Activated gamma-delta T cell treated with Interleukin-2 at 50 U/mL for 16 hours (primary cell): Measurements from ENCODE around the gene ART1.
"Not testable (repeated sequence)": the region's sequence is repeated elsewhere in the genome, so short reads cannot be mapped to it uniquely, and the experiment has no call there.

ENCODE experiments used
- DNase-seq: peaks from one replicate; pipeline ENCODE4 v3.0.0-alpha.2; 2020

Gene ART1

DNA sequence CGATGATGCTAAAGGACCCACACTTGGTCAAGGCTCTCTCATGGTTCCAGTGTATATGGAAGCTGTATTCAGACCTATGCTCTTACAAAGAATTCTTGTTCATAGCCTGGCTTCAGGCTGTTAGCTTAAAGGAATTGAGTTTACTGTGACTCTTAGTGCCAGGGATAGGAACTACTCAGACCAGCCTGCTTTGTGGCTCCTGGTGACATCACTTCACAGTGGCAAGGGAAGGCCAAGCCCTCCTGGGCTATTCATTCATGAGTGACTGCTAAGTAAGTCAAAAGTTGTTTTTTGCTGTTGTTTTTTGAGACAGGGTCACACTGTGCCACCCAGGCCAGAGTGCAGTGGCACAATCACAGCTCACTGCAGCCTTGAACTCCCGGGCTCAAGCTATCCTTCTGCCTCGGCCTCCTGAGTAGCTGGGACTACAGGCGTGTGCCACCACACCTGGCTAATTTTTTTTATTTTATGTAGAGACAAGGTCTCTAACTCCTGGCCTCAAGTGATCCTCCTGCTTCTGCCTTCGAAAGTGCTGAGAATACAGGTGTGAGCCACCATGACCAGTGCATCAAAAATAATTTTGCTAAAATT, 12.8 kb upstream of the ART1 start:
- DNase-seq, result no peak

DNA sequence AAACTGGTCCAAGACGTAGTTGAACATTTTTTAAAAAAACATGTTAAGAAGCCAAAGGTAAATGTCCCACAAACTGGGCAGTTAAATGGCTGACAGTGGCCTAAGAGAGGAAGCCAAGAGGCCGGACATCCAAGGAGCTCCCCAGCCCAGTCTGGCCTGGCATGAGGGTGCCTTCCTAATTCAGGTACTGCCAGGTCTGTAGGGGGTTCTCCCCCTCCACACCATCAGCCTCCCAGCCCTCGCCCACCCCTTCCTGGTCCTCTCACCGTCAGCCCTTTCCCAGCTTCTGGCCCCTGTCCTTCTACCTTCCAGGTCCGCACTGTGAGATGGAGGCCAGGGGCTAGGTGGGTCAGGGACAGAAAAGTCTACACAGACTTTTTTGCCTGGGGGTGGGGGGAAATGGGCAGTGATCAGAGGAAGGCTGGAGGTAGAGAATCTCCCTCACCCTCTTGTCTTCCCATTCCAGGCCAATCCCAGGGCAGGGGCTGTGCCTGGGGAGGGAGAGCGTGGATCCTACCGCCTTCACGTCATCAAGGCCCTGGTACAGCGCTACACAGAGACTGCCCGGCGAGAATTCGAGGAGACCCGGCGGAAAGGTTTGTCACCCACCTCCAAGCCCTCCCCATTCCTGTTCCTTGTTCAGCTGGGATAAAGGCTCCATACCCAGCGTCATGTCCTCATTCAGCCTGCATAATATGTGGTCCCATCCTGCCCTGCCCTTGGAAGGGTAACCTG, 9.1 kb upstream of the ART1 start:
- no peak for DNase-seq

GRCh38 chr11:3637201-3637600, 7.7 kb upstream of the ART1 start:
- DNase-seq, result no peak

GRCh38 chr11:3638513-3638912, 6.4 kb upstream of the ART1 start:
- DNase-seq, result no peak

DNA sequence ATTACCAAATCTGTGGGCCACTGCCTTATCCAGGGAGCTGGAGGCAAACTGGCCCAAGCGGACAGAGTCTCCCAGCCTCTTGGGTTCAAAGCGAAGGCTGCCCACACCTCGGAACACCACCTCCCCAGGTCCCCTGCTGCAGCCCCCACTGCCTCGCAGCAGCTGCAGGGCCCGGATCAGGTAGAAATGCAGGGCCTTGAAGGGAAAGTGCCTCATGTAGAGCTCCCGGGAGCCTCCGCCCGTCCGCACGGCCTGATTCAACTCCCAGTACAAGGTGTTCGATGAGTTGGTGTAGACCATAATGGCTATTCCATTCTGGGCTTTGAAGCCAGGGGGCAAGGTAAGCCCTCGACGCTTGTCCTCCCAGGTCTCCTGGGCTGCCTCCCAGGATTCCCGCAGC, 5.1 kb upstream of the ART1 start:
- no peak for DNase-seq

- DNase-seq, result no peak
Measured at GRCh38 chr11:3641191-3641590, 3.7 kb upstream of the ART1 start.

- DNase-seq, result no peak
Measured at GRCh38 chr11:3641701-3642070, 3.2 kb upstream of the ART1 start, which contains the start of gene ART5. ART5 (minus strand) TSS chr11:3641992; CDS start chr11:3641862, 130 bp downstream.

DNA sequence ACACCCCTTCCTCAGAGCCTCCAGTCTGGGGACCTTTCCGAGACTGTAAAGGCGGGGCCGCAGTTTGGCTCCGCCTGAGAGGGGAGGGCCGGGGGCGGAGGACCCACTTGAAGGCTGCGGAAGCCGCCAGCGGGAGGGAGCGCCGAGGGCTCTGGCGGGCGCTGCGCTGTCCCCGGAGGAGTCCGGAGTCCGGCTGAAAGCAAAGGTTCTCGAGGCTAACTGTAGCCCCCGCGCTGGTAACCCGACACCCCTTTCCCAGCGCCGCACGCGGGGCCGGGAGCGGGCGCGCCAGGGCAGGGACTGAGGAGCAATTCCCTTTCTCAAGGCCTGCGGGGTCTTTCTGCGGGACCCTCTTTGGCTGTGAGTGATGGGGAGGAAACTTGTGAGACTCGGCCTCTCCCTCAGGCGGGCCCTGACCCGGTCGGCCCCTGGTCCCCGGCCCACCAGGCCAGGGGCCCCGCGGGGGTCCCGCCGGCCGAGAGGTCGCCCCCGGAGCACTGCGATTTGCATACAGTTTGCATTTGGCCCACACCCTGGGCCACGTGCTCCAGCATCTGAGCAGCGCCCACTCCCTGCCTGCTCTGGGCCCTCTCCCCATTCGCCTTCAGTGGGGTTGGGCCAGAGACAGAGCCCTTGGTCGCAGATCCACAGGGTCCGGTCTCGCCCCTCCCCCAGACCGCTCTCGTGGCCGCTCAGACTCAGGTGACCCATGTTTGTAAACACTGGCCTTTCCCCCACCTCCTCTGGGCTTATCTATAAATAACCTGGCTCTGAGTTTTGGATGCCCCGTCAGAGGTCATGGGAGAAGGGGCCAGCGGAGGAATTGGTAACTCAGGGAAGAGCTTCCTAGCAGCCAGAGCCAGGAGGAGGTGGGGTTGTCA, 2.6 kb upstream of the ART1 start:
- DNase-seq, result peak; percentile 69

DNA sequence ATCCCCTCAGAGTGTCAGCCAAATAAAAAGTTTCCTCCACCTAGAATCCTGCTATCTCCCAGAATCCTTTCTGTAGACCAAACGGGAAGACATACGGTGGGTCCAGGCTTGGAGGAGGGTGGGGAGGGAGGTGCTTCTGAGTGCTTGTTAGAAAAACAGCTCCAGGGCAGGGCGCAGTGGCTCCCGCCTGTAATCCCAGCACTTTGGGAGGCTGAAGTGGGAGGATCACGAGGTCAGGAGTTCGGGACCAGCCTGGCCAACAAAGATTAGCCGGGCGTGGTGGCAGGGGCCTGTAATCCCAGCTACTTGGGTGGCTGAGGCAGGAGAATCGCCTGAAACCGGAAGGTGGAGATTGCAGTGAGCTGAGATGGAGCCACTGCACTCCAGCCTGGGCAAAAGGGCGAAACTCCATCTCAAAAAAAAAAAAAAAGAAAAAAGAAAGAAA, 1.8 kb upstream of the ART1 start:
- not testable (repeated sequence) for DNase-seq

DNA sequence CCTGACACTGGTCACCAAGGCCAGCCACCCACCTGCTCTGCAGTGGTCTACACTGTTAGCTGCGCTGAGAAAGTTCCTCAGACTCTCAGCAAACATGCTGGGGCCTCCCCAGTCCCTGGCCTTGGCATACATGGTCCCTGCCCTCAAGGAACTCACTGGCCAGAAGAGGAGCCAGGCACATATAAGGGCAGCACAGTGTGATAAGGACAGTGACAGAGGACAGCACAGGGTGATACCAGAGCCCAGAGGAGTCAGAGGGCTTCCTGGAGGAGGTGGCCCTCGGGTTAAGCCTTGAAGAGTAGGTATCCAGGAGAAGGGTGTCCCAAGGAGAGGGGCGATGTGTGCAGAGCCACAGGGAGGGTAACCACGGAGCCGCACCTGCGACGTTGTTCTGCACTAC, 624 bp downstream of the ART1 start:
- DNase-seq, result no peak

DNA sequence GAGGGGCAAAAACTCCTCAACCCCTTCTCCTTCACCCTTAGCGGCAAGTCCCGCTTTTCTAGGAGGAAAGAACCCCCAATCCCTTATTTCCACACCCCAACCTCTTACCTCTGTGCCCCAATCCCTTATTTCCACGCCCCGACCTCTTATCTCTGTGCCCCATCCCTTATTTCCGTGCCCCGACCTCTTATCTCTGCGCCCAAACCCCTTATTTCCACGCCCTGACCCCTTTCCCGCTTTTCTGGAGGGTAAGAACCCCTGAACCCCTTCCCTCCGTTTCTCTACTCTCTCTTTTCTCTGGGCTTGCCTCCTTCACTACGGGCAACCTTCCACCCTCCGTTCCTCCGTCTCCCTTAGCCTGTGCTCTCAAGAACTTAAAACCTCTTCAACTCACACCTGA, 3.9 kb downstream of the ART1 start:
- not testable (repeated sequence) for DNase-seq

GRCh38 chr11:3649374-3649773, 4.4 kb downstream of the ART1 start:
- DNase-seq, result not testable (repeated sequence)

DNA sequence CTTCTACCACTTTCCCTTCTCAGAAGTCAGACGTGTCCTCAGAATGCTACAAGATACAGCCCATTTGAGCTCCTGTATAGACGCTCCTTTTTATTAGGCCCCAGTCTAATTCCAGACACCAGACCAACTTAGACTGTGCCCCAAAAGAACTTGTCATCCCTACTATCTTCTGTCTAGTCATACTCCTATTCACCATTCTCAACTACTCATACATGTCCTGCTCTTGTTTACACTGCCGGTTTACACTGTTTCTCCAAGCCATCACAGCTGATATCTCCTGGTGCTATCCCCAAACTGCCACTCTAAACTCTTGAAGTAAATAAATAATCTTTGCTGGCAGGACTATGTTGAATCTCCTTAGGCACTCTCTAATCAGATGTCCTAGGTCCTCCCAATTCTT, 7.6 kb downstream of the ART1 start:
- not testable (repeated sequence) for DNase-seq

- no peak for DNase-seq
Measured at GRCh38 chr11:3655547-3655946, 10.6 kb downstream of the ART1 start.

DNA sequence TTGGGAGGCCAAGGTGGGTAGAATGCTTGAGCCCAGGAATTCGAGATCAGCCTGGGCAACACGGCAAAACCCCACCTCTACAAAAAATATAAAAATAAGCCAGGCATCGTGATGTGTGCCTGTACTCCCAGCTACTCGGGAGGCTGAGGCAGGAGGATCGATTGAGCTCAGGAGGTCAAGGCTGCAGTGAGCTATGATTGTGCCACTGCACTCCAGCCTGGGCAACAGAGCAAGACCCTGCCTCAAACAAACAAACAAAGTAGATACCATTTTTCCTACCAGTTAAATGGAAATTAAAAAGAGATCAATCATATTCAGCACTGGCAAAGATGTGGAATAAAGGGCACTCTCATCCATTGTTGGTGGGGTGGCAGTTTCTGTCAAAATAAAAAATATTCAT, 12.4 kb downstream of the ART1 start:
- not testable (repeated sequence) for DNase-seq

GRCh38 chr11:3658252-3658651, 13.3 kb downstream of the ART1 start:
- no peak for DNase-seq

- no peak for DNase-seq
Measured at GRCh38 chr11:3659595-3660515, 14.9 kb downstream of the ART1 start.

- no peak for DNase-seq
Measured at GRCh38 chr11:3660960-3661359, 16.0 kb downstream of the ART1 start.

DNA sequence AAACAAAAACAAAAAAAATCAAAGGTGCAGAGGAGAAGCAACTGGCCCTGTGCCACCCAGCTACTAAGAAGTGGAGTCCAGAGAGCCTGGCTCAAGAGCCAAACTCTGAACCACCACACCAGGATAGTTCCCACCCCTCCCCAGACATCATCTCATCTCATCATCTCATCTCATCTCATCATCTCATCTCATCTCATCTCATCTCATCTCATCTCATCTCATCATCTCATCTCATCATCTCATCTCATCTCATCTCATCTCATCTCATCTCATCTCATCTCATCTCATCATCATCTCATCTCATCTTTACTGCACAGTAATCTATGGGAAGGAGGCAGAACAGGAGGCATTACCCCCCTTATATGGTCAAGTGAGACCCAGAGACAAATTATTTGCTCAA, 17.9 kb downstream of the ART1 start:
- DNase-seq, result no peak

DNA sequence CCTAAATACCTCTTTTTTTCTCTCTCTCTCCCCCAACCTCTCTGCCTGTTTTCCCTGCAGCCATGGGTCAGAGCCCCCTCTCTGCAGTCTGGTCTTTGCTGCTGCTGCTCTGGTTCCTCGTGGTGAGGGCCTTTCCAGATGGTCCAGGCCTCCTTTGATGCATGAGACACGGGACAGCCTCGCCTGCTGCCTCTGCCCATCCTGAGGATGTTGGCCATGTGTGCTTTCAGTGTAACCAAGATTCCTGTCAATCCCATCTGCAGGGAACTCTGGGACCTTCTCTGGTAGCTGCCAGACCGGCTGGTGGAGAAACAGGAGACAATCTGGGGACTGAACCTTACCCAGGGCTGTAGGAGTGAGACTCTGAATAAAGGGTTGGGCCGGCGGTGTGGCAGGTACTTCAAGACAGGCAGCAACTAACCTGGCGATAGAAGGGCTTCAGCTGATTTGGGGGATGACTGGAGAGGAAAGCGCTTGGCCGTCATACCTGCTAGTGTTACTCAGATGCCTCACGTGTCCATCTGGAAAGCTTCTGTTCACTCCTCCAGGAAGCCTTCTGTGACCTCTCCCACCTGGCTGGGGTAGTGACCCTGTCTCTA, 19.2 kb downstream of the ART1 start:
- no peak for DNase-seq

- DNase-seq, result no peak
Measured at GRCh38 chr11:3665336-3666022, 20.6 kb downstream of the ART1 start.
